GM21619 (cell line): ENCODE measurements around the gene LRRC10B.
"Not testable (repeated sequence)": the region's sequence is repeated elsewhere in the genome, so short reads cannot be mapped to it uniquely, and the experiment has no call there.

Source experiments
- ATAC-seq: cut with Tn5 transposase; IDR thresholded peaks from one replicate; pipeline ENCODE4 v1.9.1; 2021; ENCODE audit not compliant: unreplicated experiment

Gene LRRC10B

GRCh38 chr11:61507962-61508861, at the start of gene LRRC10B:
Gene LRRC10B (plus strand): TSS chr11:61508749. CDS start chr11:61508999, 250 bp downstream.
- ATAC-seq: no peak

DNA sequence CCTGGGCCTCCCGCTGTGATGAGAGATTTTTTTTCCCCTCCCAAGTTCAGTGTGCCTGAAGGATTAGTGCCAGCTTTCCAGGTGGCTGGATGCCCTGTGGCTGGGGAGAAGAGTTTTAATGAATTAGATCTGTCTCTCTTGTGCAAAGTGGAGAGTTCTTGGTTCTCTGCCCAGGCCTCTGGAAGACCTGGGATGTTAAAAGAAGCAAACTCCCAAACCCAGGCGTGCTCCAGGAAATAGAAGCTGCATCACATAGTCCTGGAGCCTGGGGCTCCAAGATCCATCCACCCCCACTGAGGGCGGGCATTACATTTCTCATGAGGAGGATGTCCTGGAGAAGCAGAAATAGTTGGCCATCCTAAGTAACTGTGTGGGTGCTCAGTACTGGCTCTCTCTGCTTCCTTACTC, 48.1 kb upstream of the LRRC10B start:
- no peak for ATAC-seq

DNA sequence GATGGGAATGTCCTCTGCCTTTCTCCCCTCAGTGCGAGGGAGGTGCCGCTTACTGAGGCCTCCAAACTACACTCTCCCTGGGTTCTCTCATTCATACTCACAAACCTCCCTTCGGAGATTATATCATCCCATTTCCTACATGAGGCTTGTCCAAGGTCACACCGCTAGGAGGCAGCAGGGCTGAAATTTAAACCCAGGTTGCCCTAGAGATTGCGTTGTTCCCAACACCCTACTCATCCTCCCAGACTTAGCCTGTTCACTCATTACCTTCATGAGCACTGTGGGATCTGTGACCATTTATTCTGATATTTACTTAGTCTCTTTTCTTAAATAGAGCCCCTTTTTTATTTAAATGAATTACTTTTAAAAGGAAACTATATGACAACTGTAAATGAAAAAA, 47.6 kb upstream of the LRRC10B start:
- no peak for ATAC-seq

DNA sequence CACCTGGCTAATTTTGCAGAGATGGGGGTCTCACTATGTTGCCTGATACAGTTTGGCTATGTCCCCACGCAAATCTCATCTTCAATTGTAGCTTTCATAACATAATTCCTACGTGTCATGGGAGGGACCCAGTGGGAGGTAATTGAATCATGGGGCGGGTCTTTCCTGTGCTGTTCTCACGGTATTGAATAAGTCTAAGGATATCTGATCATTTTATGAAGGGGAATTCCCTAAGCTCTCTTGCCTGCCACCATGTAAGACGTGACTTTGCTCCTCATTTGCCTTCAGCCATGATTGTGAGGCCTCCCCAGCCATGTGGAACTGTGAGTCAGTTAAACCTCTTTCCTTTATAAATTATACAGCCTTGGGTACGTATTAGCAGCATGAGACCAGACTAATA, 40.9 kb upstream of the LRRC10B start:
- ATAC-seq: not testable (repeated sequence)

DNA sequence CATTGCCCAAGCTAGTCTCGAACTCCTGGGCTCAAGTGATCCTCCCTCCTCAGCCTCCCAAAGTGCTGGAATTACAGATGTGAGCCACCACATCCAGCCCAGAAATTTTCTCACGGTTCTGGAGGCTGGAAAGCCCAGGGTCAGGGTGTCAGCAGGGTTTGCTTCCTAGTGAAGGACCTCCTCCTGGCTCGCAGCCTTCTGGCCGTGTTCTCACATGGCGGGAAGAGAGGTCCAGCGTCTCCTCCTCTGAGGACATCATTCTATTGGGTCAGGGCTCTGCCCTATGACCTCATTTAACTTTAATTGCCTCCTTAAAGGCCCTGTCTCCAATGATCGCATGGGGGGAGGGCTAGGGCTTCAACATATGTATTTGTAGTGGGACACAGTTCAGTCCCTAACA, 40.5 kb upstream of the LRRC10B start:
- ATAC-seq: no peak

- no peak for ATAC-seq
These were observed 36.3 kb upstream of the LRRC10B start for GRCh38 chr11:61472282-61472681.

DNA sequence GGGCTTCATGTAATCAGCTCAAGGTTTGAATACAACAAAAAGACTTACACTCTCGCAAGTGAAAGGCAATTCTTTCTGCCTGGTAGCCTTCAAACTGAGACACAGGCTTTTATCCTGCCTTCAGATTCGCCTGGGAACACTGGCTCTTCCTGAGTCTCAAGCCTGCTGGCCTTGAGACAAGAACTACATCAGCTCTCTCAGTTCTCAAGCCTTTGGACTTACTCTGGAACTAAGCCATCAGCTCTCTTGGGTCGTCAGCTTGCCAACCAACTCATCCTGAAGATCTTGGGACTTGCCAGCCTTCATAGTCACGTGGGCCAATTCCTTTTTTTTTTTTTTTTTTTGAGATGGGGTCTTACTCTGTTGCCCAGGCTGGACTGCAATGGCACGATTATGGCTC, 35.7 kb upstream of the LRRC10B start:
- ATAC-seq: no peak

- no peak for ATAC-seq
These were observed 35.1 kb upstream of the LRRC10B start for GRCh38 chr11:61473370-61474012.

DNA sequence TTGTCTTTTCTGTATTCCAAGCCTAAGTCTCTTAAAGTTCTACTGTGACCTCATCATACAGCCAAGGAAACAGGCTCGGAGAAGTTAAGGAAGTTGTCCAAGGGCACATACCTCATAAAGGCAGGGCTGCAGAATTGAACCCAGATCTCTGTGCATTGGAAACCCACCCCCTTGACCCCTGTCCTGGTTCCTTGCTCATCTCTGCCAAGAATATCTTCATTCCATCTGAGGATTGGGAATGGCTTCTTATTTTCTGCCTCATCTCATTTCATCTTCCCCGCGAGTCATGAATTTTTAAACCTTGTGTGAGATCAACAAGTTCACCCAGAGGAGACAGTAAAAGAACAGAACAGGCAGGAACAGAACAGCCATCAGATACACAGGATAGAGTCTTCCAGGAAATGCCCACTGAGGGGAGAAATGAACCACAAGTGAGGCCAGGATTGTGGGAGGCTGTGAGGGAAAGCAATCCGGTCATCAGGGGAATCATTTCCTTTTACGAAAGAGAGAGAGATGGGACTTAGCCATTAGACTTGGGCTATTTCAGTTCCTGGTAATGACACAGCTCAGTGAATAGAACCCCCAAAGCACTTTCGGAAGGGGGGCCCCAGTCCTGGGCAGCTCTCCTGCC, 34.4 kb upstream of the LRRC10B start:
- no peak for ATAC-seq

- no peak for ATAC-seq
These were observed 33.1 kb upstream of the LRRC10B start for GRCh38 chr11:61475433-61475832.

- ATAC-seq: no peak
These were observed 32.2 kb upstream of the LRRC10B start for GRCh38 chr11:61476371-61476770.

- ATAC-seq: no peak
These were observed 31.4 kb upstream of the LRRC10B start for GRCh38 chr11:61477126-61477525.

- no peak for ATAC-seq
These were observed 30.8 kb upstream of the LRRC10B start for GRCh38 chr11:61477727-61478148.

DNA sequence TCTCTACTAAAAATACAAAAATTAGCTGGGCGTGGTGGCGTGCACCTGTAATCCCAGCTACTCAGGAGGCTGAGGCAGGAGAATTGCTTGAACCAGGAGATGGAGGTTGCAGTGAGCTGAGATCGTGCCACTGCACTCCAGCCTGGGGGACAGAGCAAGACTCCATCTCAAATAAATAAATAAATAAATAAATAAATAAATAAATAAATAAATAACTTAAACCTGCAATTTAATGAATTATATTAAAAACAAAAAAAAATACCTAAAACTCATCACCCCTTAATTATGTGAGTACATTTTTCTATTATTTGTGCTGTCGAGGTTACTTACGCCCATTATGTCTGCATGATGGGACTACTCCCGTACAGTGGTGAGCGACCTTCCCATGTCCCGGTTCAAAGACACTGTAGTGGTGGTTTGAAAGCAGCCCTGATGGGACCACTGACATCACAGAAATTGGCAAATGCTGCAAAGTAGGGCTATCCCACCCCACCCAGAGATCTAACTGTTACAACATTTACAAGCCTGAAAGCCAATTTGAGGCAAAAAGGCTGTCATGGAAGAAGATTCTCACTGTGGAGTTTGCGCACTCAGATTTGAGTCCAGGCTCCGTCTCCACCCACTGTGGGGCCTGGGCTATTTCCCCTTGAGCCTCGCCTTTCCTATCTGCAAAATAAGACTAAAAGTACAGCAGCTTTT, 29.0 kb upstream of the LRRC10B start:
- ATAC-seq: not testable (repeated sequence)

GRCh38 chr11:61480261-61480993, 28.1 kb upstream of the LRRC10B start:
- no peak for ATAC-seq

DNA sequence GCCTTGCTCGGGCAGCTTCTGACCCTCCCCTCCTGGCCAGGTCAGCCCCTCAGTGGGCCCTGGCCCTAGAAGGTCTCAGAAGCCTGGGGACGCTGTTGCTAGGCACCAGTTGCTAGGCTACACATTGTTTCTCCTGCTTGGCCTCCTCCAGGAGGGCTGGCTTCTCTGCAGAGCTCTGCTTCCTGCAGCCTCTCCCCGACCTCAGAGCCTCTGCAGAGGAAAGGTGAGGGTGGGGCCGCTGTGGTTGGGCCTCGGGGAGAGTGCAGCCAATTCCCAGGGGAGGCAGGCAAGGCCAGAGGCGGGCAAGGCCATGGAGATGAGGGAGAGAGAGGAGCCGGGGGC, 27.6 kb upstream of the LRRC10B start:
- ATAC-seq: no peak

DNA sequence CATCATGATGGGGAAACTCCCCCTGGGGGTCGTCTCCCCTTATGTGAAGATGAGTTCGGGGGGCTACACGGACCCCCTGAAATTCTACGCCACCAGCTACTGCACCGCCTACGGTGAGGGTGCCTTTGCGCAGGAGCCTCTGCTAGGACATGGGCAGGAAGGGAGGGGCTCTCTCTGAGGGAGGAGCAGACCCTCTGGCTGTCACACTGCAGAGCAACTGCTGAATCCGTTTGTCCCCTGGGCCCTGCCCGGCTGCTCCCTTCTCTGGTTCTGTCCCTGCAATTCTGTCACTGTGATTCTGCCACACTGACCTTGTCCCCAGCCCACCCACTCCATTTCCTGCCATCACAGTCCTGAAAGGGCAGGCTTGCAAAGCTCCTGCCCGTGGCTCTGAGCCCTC, 26.7 kb upstream of the LRRC10B start:
- ATAC-seq: no peak

DNA sequence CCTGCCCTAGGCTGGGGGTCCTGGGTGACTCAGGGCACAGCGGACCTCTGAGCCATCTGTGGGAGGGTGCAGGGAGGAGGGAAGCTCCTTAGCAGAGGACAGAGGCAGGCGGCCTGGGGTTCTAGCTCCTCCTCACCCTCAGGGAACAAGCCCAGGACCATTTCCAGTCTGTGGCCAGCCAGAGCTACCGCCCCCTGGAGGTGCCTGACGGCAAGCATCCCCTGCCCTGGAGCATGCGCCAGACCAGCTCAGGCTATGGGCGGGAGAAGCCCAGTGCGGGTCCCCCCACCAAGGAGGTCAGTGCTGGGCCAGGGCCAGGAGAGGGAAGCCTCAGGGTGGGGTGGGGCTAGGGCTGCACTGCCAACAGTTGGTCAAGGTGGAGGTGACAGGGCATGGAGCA, 26.0 kb upstream of the LRRC10B start:
- ATAC-seq: no peak

GRCh38 chr11:61484541-61484940, 24.0 kb upstream of the LRRC10B start:
- ATAC-seq: no peak

DNA sequence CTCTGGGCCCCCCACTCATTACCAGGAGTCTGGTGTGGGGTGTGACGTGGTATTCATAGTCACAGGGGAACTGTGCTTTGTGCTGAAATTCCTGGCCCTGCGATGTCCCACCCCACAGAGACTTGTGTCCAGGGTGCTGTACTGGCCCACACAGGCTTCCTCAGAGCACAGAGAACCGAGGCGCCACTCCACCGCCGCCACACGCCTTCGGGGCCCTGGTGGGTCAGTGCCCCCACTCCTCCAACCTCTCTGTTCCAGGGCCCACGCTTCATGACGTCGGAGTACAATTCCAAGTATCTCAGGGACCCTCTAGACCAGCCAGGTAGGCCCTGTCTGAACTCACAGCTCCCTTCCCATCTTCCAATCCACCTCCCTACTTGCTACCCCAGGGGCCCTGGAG, 23.5 kb upstream of the LRRC10B start:
- ATAC-seq: no peak
